Measurements from ENCODE around the gene BUB3. TPM values are rescaled to one million over a fixed set of nuclear protein-coding genes. Genes with fewer than 3 reads are reported as not detected.
A peak's percentile ranks its signal among the peaks of the same experiment; 100 is the strongest.

BUB3 gene
- total and polyA plus RNA-seq, 2 experiments from 2014 or later = 243 to 272 TPM

DNA sequence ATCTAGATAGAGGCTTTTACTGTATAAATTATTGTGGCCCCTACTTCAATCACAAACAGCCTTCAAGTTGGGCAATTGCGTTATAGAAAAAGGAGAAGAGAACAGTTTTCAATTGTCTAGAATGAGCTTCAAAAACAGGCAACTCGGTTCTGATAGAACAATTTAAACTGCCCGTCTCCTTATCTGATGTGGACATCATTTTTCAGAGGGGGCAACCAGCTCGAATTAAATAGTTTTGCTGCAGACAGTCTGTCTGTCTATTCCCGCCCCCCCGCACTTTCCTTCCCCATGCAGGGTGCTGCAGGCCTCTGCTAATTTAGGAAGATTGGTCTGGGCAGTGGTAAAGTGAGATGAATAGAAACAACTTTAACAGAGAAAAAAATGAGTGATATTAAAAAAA lies 58.4 kb downstream of the BUB3 start (continued):
- no peak for TF ChIP-seq ZNF462 (CRISPR knock-in tag; IDR thresholded peaks at IDR 0.05)
- TF ChIP-seq CREB1 (CRISPR knock-in tag; IDR thresholded peaks at IDR 0.05; ENCODE audit: low read depth) = no peak
- TF ChIP-seq NANOG (IDR thresholded peaks at IDR 0.05; ENCODE audit: borderline replicate concordance) = no peak
- no peak for TF ChIP-seq STAT1 (IDR thresholded peaks at IDR 0.05; ENCODE audit: unreplicated experiment)
- no peak for TF ChIP-seq ZNF114 (CRISPR knock-in tag; IDR thresholded peaks at IDR 0.05)
- TF ChIP-seq REST (IDR thresholded peaks at IDR 0.05; ENCODE audit: unreplicated experiment) = no peak

DNA sequence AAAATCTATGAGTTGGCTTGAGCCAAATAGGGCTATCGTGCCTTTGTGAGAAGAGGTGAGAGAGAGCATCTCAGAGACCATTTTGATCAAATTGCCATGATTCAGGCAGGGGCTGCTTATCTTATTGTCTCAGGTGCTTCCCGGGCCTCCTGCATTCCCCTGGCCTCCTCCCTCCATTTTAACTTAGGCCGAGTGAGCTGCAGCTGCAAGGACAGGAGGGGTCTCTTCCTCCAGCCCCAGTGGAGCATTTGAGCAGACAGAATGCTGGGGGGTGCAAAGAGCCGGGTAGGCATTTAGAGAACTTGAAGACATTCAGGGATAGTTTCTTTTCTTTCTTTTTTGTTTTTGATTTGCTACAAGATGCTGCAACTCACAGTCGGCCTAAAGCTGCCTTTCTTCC lies 59.0 kb downstream of the BUB3 start:
- no peaks in the 10 kb centered on the region for H4K20me1 ChIP-seq (replicated peaks; ENCODE audit: insufficient read depth)
- H3K79me2 ChIP-seq (replicated peaks; ENCODE audit: insufficient read depth) = no peaks in the 10 kb centered on the region
- ATAC-seq = peak; percentile 85
- Mint-ChIP-seq H3K27me3 (ENCODE audit: insufficient read depth, low read depth, poor library complexity) (peaks cover 3% of the 10 kb centered on the region), H3K27ac (peak overlapping the region; percentile 72), H3K9me3 (peaks cover 5% of the 10 kb centered on the region), H3K4me3 (no peak overlapping the region), H3K4me1 (peaks cover 29% of the 10 kb centered on the region), H3K36me3 (ENCODE audit: low read depth) (peaks cover 14% of the 10 kb centered on the region)
- no peaks in the 10 kb centered on the region for H3K27me3 ChIP-seq (ENCODE audit: insufficient read depth)
- no peaks in the 10 kb centered on the region for H3K9me2 ChIP-seq (ENCODE audit: insufficient read depth)
- H3K27ac ChIP-seq (ENCODE audit: low read depth) = peak overlapping the region; percentile 42
- no peaks in the 10 kb centered on the region for H3F3A ChIP-seq (replicated peaks; ENCODE audit: low read depth)
- peaks cover 18% of the 10 kb centered on the region for H3K4me1 ChIP-seq (ENCODE audit: insufficient read depth)
- peak overlapping the region; percentile 19; the same call in 1 of the 2 replicates for H3K4me2 ChIP-seq
- H3K4me3 ChIP-seq = no peak overlapping the region
- no peak overlapping the region for H2AFZ ChIP-seq
- no peaks in the 10 kb centered on the region for H3K36me3 ChIP-seq (ENCODE audit: insufficient read depth)
- DNase-seq (ENCODE audit: low spot score) = peak; percentile 66
- TF ChIP-seq EZH2phosphoT487 (IDR thresholded peaks at IDR 0.05; ENCODE audit: unreplicated experiment) = no peak
- TF ChIP-seq JUNB (IDR thresholded peaks at IDR 0.05; ENCODE audit: unreplicated experiment) = no peak
- TF ChIP-seq STAT1 (IDR thresholded peaks at IDR 0.05; ENCODE audit: unreplicated experiment) = no peak
